ENCODE measurements around the gene FOXK2.

The FOXK2 gene

DNA sequence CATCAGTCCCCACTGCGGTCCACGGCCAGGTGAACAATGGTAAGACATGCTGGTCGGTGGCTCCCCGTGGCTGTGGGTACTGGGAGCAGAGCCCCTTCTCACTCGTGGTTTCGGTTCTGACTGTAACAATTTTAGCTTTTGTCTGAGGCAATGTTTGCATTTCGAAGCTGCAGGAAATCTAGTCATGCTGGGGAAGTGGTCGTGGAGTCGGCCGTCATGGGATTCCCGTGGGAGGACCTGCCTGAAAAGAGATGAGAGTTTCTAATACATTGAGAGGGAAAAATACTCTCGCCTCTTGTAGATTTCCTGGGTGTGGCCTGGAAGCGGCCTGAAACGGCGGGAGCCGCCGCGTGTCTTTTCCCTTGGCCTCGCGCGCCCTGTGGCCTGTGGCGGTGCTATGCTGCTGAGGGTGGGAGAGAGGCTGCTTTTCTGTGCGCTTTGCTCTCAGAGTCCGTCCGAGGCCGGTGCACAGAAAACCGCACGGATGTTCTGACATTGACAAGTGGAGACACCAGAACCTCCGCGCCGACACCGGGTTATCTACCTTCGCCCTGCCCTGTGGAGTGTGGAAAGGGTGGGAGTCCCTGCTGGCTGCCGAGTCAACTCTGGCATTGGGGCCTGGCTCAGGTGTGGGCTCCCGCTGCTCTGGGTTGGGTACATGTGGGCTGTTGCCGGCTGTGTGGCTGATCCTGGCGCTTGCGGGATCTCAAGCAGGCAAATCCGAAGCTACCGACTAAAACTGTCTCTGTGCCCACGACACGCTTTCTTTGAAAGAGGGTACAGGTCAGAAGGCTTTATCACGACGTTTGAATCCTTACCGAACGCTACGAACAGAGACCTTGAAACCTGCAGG, 67.9 kb downstream of the FOXK2 start:
- TF ChIP-seq, protein P1, sequence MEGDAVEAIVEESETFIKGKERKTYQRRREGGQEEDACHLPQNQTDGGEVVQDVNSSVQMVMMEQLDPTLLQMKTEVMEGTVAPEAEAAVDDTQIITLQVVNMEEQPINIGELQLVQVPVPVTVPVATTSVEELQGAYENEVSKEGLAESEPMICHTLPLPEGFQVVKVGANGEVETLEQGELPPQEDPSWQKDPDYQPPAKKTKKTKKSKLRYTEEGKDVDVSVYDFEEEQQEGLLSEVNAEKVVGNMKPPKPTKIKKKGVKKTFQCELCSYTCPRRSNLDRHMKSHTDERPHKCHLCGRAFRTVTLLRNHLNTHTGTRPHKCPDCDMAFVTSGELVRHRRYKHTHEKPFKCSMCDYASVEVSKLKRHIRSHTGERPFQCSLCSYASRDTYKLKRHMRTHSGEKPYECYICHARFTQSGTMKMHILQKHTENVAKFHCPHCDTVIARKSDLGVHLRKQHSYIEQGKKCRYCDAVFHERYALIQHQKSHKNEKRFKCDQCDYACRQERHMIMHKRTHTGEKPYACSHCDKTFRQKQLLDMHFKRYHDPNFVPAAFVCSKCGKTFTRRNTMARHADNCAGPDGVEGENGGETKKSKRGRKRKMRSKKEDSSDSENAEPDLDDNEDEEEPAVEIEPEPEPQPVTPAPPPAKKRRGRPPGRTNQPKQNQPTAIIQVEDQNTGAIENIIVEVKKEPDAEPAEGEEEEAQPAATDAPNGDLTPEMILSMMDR (IDR thresholded peaks at IDR 0.05; ENCODE audit: insufficient read depth, low read depth, low read length, missing control alignments), result no peak
- no peak overlapping the region for H3K4me3 ChIP-seq (ENCODE audit: low read depth, low read length)
- no peak for DNase-seq (ENCODE audit: low read depth)

DNA sequence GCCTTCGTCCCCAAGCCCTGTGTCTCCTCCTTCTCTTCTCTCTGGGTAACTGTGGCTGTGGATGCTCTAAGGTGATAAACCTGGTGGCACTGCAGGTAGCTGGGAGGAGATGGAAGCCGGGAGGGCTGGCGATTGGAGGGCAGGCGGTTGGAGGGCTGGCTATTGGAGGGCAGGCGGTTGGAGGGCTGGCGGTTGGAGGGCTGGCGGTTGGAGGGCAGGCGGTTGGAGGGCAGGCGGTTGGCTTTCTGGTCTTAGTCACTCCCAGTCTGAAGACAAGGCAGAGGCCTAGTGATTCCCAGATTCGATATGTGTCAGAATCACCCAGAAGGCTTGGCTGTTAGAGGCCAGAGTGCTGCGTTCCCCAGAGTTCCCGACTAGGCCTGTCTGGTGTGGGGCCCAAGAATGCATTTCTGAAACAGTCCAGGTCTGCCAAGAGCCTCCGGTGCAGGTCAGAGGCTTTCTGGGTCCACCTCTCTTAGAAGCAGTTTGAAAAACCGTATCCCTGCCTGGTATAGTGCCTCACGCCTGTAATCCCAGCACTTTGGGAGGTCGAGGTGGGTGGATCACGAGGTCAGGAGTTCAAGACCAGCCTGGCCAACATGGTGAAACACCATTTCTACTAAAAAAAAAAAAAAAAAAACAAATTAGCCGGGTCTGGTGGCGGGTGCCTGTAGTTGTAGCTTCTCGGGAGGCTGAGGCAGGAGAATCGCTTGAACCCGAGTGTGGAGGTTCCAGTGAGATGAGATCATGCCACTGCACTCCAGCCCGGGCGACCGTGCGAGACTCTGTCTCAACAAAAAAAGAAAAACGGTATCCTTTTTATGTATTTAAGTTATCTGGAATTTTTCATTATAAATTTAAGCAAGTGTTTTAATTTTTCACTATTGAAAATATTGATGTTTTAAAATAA, 69.0 kb downstream of the FOXK2 start:
- no peak overlapping the region for H3K4me3 ChIP-seq (ENCODE audit: low read depth, low read length)
- DNase-seq (ENCODE audit: low read depth), result no peak
- TF ChIP-seq, protein P1 (IDR thresholded peaks at IDR 0.05; ENCODE audit: insufficient read depth, low read depth, low read length, missing control alignments), result no peak

DNA sequence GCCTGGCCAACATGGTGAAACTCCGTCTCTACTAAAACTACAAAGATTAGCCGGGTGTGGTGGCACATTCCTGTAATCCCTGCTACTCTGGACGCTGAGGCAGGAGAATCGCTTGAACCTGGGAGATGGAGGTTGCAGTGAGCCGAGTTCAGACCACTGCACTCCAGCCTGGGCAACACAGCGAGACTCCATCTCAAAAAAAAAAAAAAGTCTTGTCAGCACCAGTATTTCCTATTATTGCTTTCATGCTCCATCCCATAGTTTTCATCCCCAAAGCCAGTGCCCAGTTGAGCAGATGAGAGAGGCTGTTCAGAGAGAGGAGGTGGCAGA, 70.3 kb downstream of the FOXK2 start:
- no peak for DNase-seq (ENCODE audit: low read depth)
- TF ChIP-seq, protein P1 (IDR thresholded peaks at IDR 0.05; ENCODE audit: insufficient read depth, low read depth, low read length, missing control alignments), result no peak
- H3K4me3 ChIP-seq (ENCODE audit: low read depth, low read length), result no peak overlapping the region

DNA sequence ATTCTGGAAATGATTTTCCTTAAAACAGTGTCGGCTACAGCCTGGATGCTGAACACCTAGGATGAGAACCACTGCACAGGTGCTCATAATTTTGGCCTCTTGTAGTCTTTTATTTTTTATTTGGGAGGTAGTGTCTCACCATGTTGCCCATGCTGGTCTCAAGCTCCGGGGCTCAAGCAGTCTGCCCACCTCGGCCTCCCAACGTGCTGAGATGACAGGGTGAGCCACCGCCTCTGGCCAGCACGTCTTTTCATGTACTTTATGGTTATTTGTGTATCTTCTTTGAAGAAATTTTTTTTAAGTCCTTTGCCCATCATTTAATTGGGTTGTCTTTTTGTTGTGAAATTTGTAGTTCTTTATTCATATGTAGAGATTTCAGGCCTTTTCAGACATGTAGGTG, 70.7 kb downstream of the FOXK2 start:
- TF ChIP-seq, protein P1 (IDR thresholded peaks at IDR 0.05; ENCODE audit: insufficient read depth, low read depth, low read length, missing control alignments), result no peak
- DNase-seq (ENCODE audit: low read depth), result no peak

DNA sequence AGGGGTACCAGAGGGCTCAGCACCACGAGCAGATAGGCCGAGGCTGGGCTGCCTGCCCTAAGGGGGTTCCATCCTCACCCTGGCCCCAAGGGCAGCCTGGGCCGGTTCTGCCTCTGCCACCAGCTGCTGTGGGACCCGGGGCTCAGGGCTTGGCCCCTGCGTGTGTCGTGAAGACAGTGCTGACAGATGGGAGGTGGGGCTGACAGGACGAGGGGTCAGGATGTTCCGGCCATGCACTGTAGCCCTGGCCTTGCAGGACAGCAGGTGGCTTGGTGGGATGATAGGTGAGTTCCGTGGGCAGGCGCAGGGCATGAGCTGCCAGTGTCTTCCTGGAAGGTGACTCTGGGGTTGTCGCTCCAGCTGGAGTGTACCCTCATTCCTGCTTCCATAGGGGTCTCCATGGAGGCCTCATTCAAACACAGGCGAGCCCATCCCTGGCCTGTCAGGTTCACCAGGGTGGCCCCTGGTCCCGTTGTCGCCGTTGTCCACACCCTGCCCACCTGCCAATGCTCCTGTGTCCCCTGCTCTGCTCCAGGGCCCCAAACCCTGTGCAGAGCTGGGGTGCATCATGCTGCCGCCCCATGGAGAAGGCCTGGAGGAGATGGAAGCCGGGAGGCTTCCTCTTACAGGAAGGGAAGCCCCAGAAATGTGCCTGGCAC, 71.5 kb downstream of the FOXK2 start:
- DNase-seq (ENCODE audit: low read depth), result no peak
- H3K4me3 ChIP-seq (ENCODE audit: low read depth, low read length), result no peak overlapping the region
- TF ChIP-seq, protein P1 (IDR thresholded peaks at IDR 0.05; ENCODE audit: insufficient read depth, low read depth, low read length, missing control alignments), result no peak

More for the DNA sequence above, 70.7 kb downstream of the FOXK2 start:
- H3K4me3 ChIP-seq (ENCODE audit: low read depth, low read length), result no peak overlapping the region

DNA sequence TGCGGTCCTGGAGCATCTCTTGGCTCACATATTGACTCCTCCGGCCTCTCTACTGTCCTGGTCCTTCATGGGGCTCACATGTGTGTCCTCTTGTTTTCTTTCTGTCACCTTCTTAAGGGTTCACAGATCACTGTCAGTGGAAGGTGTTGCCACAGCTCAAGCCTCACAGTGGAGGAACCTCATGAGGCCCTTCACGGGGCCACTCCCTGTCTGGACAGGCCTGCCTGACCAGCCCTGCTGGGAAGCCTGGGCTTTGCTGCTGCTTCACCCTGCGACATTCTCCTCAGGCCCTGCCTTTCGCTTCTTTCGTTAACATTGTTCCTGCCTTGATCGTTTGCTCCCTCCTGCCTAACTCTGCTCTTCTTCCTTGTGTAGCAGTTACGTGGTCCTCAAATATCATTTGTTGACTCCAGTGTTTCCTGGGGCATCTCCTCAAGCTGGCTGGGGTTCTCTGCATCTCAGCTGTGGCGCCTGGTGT, 72.8 kb downstream of the FOXK2 start:
- no peak for DNase-seq (ENCODE audit: low read depth)
- TF ChIP-seq, protein P1 (IDR thresholded peaks at IDR 0.05; ENCODE audit: insufficient read depth, low read depth, low read length, missing control alignments), result no peak
- no peak overlapping the region for H3K4me3 ChIP-seq (ENCODE audit: low read depth, low read length)
